OCI-LY1 (cell line): ENCODE results near the gene RNF181.

ENCODE experiments used
- EZH2 ChIP-seq: fragments of 200-600 bp; sonication (generic), shearing (Covaris generic); IDR thresholded peaks from 2 replicates; pipeline ENCODE4 v1.8.0; 2017; ENCODE audit warnings: borderline replicate concordance, mixed run types, mild to moderate bottlenecking, antibody characterized with exemption, low read length, moderate library complexity, mixed read lengths
- TF ChIP-seq, protein P1 (sequence below): fragments of 200-600 bp; sonication (generic), shearing (Covaris generic); IDR thresholded peaks from 2 replicates; pipeline ENCODE4 v1.5.1; 2017; ENCODE audit warnings: mild to moderate bottlenecking, antibody characterized with exemption, low read length, moderate library complexity, mixed read lengths

DNA sequence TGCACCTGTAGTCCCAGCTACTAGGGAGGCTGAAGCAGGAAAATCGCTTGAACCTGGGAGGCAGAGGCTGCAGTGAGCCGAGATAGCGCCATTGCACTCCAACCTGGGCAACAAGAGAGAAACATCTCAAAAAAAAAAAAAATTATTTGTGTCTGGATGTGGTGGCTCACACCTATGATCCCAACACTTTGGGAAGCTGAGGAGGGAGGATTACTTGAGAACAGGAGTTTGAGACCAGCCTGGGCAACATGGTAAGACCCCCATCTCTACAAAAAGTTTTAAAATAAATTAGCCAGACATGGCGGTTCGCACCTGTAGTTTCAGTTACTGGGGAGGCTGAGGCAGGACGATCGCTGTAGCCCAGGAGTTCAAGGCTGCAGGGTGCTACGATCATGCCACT lies 19.8 kb upstream of the RNF181 start:
- TF ChIP-seq, protein P1, sequence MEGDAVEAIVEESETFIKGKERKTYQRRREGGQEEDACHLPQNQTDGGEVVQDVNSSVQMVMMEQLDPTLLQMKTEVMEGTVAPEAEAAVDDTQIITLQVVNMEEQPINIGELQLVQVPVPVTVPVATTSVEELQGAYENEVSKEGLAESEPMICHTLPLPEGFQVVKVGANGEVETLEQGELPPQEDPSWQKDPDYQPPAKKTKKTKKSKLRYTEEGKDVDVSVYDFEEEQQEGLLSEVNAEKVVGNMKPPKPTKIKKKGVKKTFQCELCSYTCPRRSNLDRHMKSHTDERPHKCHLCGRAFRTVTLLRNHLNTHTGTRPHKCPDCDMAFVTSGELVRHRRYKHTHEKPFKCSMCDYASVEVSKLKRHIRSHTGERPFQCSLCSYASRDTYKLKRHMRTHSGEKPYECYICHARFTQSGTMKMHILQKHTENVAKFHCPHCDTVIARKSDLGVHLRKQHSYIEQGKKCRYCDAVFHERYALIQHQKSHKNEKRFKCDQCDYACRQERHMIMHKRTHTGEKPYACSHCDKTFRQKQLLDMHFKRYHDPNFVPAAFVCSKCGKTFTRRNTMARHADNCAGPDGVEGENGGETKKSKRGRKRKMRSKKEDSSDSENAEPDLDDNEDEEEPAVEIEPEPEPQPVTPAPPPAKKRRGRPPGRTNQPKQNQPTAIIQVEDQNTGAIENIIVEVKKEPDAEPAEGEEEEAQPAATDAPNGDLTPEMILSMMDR = no peak
- TF ChIP-seq EZH2 = no peak
